ENCODE data around the gene PORCN.

Gene PORCN

DNA sequence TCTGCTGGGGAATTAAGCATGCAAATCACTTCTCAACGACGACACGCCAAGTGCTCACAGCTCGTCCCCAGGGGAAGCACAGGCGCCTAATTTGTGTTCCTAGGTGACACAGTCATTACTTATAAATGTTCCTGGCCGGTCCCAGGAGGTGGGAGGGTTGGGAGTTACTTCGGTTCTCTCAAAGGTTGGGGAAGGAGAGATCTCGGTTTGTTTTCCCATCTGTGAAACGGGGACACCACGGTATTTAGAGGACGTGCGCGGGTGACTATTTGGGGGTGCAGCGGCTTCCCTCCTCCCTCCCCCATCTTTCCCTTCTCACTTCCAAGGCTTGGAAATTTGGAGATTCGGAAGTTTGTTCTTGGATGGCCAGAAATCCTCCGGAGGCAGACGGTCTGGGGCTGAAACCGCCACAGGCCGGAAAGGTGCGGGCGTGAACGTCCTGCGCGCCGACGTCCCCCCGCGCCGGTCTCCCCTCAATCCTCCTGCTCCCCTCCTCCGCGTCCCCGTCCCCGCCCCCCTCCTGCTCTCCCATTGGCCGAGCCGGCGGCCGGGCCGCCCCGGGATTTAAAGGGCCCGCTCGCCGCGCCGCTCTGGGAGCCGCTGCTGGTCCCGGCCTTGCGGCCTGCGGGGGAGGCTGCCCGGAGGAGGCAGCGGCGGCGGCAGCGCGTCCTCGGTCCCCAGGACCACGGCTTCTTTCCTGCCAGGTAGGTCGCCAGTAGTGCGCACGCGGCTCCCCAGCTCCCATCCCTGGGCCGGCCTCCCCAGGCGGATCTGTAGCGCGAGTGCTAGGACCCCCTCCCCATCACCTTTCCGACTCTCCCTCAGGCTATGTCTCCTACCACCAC lies at the start of gene PORCN:
Gene PORCN, plus strand, starts transcription at position 593 of the 845 bp plus-strand sequence. CDS start 829 bp downstream, outside the sequence.
- peak; percentile 64 for DNase-seq

DNA sequence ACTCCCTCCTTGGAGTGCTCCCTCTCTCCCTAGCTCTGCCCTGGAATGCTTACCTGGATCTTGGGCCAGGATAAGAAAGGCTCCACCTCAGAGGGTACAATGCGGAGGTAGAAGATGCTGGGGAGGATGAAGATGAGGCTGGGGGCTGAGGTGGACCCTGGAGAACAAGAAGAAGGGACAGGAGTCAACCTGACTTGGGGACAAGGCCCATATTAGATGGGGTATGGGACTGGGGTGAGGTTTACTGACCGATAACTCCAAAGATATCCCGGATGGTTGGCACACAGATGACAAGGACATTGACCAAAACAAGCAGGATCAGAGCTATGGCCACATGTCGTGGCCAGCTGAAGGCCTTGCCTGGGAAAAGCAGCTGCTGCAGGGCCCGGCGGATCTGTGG lies 49.3 kb upstream of the PORCN start:
- DNase-seq, result no peak

GRCh38 chrX:48460031-48460430 lies 48.8 kb upstream of the PORCN start:
- no peak for DNase-seq

- DNase-seq, result no peak
Observed at GRCh38 chrX:48460606-48461005, 48.2 kb upstream of the PORCN start.

DNA sequence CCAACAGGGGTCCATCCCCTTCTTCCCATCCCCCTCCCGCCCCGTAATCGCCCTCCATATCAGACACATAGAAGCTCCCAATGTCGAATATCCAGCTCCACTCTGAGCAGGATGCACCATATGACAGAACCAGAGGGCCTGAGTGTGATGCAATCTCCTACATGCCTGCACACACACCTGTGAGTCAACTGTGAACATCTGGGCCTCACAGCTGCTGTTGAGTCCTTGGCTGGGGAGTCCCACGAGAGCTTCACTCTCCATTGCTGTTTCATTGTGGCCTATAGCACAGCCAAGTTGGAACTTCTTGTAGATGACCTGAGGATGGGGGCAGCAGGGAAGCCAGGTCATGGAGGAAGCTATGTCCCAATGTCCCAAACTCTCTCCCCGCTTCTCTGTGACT lies 47.0 kb upstream of the PORCN start:
- DNase-seq, result peak; percentile 24

GRCh38 chrX:48465336-48465933 lies 43.4 kb upstream of the PORCN start:
- DNase-seq, result peak; percentile 92

DNA sequence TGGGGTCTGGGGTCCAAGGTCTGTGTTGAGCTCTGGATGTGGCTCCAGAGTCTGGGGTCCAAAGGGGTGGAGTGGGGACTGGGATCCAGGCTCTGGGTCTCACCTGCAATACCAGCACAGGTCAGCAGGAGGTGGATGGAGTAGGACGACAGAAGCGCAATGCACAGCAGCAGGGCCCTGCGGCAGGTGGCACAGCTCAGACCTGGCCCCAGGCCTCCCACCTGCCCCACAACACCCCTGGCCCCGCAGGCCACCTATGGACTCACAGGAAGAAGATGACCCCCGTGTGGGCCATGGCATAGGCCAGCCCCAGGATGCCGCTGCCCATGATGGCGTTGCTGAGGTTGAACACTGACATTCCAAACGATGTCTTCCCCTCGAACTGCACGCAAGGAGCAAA lies 42.1 kb upstream of the PORCN start:
- DNase-seq, result no peak

DNA sequence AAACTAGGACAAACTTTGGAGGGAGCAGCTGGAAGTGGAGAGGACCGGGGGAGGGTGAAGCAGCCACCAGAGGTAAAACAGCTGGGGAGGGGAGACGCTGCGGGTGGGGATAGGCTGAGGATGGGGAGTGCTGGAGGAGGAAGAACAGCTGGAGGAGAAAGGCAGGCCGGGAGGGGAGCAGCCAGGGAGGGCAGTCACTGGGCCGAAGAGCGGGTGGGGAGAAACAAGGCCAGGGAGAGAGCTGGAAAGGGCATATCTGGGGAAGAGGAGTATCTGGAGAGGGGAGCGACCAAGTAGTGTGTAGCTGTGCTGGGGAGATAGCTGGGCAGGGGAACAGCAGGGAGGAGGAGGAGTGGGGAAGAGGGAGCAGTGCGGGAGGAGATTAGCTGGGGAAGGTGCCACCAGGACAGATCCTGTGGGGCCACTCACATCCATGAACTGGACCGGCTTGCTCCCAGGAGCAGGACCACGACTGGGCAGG lies 41.5 kb upstream of the PORCN start:
- no peak for DNase-seq

- peak; percentile 13 for DNase-seq
Observed at GRCh38 chrX:48468247-48468671, 40.5 kb upstream of the PORCN start.

DNA sequence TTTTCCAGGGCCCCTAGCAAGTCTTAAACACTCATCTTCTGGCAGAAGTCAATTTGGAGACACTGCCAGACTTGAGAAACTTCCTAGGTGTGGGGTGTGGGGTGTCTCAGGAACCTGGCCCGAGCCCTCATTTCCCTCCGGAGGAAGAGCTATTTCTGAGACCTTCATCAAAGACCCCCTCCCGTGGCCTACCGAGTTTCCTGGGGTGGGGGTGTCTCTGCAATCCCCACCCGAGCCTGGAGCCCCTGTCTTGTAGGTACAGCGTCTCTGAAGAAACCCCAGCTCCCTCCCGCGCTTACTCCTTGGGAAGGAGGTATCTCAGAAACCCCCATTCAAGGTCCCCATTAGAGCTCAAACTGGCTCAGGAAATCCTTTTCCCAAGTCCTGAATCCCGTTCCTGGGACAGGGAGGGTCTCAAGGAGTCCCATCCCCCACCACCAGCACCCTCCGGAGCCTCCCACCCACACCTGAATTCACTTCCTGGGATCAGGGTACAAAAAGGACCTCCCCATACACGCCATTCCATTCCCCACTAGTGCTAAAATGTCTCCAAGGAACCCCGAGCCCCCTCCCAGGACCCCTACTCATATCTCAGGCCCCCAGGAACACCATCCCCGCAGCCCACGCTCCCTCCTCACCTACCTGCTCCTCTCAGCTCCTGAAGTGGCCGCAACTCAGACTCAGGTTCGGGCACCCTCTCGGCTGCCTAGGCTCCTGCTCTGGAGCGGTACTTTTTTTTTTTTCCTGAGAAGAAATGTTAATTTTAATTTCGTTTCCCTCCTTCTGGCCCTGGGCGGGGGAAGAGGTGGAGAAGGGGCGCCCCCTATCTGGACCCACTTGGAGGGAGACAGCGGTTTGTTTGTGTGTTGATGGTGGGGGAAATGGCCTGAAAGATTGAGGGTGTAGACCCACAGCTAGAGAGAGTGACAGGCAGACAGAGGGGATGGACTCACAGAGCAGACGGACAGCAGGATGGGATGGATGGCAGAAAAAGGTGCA lies 39.8 kb upstream of the PORCN start:
- no peak for DNase-seq

- DNase-seq, result no peak
Observed at GRCh38 chrX:48470110-48470832, 38.5 kb upstream of the PORCN start, which contains the start of gene SLC38A5. SLC38A5 (minus strand) TSS chrX:48470260; CDS start chrX:48467924, 2,336 bp downstream.

- DNase-seq, result no peak
Observed at GRCh38 chrX:48470833-48471118, 38.0 kb upstream of the PORCN start.

- no peak for DNase-seq
Observed at GRCh38 chrX:48471504-48471903, 37.3 kb upstream of the PORCN start.

DNA sequence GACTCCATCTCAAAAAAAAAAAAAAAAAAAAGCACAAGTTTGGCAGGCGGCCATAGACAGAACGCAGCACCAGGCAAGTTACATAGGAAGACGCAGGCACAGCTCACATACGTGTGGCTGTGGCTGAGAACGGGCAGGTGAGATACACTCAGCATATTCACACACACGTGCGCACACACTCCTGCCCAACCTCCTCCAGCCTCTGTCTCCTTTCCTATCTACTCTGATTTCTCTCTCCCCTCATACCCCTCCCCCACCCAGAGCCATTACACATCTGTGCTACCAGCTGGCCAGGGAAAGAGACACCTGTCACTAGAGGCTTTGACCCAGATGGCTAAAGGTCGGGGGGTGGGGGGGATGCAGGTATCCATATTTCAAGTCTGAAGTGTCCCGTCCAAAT lies 36.6 kb upstream of the PORCN start:
- no peak for DNase-seq

DNA sequence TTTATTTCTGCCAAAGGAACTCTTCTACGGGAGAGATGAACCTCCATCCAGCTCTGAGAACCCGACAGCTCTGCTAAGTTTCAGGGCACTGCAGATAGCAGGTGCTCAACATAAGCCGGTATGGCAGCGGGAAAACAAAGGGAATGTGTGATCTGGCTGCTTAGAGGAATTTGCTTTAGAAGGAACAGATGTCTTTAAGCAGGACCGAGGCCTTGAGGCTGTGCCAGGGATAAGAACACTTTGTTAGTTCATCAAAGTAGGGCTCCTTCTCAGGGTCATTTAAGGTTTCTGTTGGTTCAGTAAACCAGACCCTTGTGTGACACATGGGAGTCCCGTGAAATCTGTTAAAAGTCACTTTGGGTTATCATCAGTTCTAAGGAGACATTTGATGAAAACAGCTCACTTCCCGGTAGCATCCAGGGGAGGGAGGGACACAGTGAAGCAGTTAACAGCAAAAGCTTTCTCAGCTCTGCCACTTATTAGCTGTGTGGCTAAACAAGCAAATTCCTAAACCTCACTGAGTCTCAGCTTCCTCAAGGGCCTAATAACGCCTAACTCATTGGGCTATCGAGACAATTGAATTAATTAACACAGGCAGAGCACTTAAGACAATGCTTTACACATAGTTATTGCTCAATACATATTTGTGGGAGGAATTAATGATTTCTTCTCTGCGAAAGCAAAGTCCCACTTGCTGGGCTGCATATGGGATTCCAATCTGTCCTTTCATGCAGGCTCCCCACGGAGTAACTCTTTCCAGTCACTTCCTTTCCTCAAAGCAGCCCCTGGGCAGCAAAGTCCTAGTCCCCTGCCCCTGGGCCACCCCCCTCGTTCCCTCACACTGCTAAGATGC lies 35.7 kb upstream of the PORCN start:
- no peak for DNase-seq

- DNase-seq, result no peak
Observed at GRCh38 chrX:48473704-48473990, 35.1 kb upstream of the PORCN start.

GRCh38 chrX:48474127-48474526 lies 34.7 kb upstream of the PORCN start:
- no peak for DNase-seq

GRCh38 chrX:48474581-48474980 lies 34.2 kb upstream of the PORCN start:
- no peak for DNase-seq

GRCh38 chrX:48475296-48475695 lies 33.5 kb upstream of the PORCN start:
- no peak for DNase-seq

DNA sequence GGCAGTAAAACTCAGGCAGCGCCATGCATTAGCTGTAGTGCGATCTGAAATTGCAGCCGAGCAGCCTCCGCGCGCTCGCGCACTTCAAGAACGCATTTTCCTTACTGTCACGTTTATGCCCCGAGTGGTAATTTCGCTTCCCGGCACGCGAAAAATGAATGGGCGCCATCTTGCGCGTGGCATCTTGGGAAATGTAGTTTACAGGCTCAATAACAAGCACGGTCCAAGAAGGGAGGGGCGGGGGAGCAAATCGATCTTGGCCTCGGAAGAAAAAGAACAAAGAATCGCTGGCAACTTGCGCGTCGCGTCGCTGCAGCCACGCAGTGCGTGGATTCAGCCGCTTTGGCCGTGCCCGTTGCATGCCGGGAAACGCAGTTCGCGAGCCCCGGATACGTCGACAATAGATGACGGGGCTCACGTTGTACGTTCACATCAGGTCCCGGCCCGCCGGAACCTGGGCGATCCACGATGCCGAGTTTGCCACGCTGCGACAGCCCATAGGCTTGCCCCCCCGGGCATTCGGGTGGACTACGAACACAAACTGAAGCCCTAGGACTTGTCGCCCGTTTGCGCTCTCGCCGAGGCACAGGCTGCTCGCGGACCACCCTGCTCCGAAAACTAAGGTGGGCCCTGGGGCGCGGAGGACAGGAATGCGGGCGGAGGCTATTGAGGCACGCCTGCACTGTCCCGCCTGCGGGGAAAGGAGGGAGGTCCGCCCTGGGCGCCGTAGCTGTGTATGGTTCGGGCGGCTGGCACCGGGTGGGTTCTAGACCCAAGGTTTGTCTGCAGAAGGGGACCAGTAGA lies 32.8 kb upstream of the PORCN start, which contains the start of gene FTSJ1:
Gene FTSJ1, plus strand, starts transcription at position 426 of the 804 bp plus-strand sequence. CDS start 1,849 bp downstream, outside the sequence.
- DNase-seq, result peak; percentile 92

- no peak for DNase-seq
Observed at GRCh38 chrX:48476919-48477318, 31.9 kb upstream of the PORCN start.
